ENCODE data around the gene TMEM114. TPM values are rescaled to one million over a fixed set of nuclear protein-coding genes. Genes with fewer than 3 reads are reported as not detected.

The TMEM114 gene
- total RNA-seq, 1 experiment from 2014 or later: not detected

DNA sequence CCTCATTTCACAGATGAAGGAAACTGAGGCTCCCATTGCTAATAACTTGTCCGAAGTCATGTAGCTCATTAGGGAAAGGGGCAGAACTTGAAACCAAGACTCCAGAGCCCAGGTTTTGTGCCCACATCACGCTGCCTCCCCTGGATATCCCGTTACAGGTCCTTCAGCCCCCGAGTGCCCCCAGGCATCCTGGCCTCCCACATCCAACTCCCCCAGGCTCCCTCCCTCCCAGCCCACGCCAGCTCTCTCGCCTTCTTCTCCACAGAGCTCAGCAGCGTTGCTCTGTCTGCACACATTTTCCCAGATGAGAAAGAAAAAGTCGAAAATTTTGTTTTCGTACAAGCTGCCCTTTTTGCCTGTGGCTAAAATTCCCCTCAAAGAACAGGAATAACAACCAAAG is 16.9 kb upstream of the TMEM114 start:
- H3K4me3 ChIP-seq (replicated peaks in 1 of 2; ENCODE audit: low read depth in 1 of 2, low read length in 2 of 2): no peak overlapping the region
- no TSS peak for BruUV-seq (replicated peaks)
- no peaks in the 10 kb centered on the region for H3K4me1 ChIP-seq (ENCODE audit: control insufficient read depth in 1 of 2, insufficient read depth in 2 of 2, low read length in 2 of 2)
- peaks cover 37% of the 10 kb centered on the region for H3K27me3 ChIP-seq (ENCODE audit: insufficient read depth, low read length)
- H3K79me2 ChIP-seq (ENCODE audit: insufficient read depth, low read length): no peaks in the 10 kb centered on the region
- ATAC-seq (no peak), DNase-seq (ENCODE audit: low read depth, low spot score) (no peak)
- no peak overlapping the region for H3K4me2 ChIP-seq (ENCODE audit: low read length)
- ChIA-PET CTCF (no interaction called here), RAD21 (ENCODE audit: low non-redundant PET in 1 of 2, low total read pairs in 2 of 2, uncharacterized antibody in 2 of 2, unreplicated experiment in 2 of 2) (no interaction called here), POLR2A (no interaction called here)
- H3K9ac ChIP-seq (ENCODE audit: low read length): no peak overlapping the region
- H4K20me1 ChIP-seq (ENCODE audit: insufficient read depth): no peaks in the 10 kb centered on the region
- H3K27ac ChIP-seq (ENCODE audit: low read depth, low read length): no peak overlapping the region
- H3K9me2 ChIP-seq (ENCODE audit: insufficient read depth): no peaks in the 10 kb centered on the region
- no peaks in the 10 kb centered on the region for H3K9me3 ChIP-seq (ENCODE audit: control insufficient read depth in 1 of 2, insufficient read depth in 1 of 2, low read depth in 1 of 2, low read length in 2 of 2)
- no peak overlapping the region for H2AFZ ChIP-seq (ENCODE audit: low read depth, low read length, poor library complexity, severe bottlenecking)
- H3K36me3 ChIP-seq (ENCODE audit: control insufficient read depth in 1 of 2, insufficient read depth in 2 of 2, low read length in 2 of 2): no peaks in the 10 kb centered on the region
- no peak for TF ChIP-seq EZH2phosphoT487 (IDR thresholded peaks at IDR 0.05; ENCODE audit: borderline replicate concordance)
- no peak for TF ChIP-seq EGR1 (IDR thresholded peaks at IDR 0.05; ENCODE audit: low read depth)
- TF ChIP-seq ZNF274 (IDR thresholded peaks at IDR 0.05; ENCODE audit: low read depth, low read length): no peak
- TF ChIP-seq SRF (IDR thresholded peaks at IDR 0.05; ENCODE audit: low read depth): no peak
- intact Hi-C loops (cut with micrococcal nuclease): no loop called here

DNA sequence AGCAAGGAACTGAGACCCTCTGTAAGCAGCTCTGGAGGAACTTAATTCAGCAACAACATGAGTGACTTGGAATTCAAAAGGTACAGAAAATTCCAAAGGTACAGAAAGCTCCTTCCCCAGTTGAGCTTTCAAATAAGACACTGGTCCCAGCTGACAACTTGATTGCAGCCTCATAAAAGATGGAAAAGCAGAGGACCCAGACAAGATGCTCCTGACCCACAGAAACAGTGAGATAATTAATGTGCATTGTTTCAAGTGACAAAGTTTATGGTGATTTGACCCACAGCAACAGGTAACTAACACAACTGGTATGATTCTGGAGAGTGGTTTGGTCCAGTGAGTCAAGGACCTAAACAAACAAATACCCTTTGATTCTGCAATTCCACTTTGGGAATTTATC is 15.2 kb upstream of the TMEM114 start:
- Histone ChIP-seq H4K20me1 (ENCODE audit: insufficient read depth) (no peaks in the 10 kb centered on the region), H2AFZ (ENCODE audit: low read depth, low read length, poor library complexity, severe bottlenecking) (no peak overlapping the region), H3K9me2 (ENCODE audit: insufficient read depth) (no peaks in the 10 kb centered on the region), H3K4me1 (ENCODE audit: control insufficient read depth in 1 of 2, insufficient read depth in 2 of 2, low read length in 2 of 2) (no peaks in the 10 kb centered on the region), H3K4me3 (replicated peaks in 1 of 2; ENCODE audit: low read depth in 1 of 2, low read length in 2 of 2) (no peak overlapping the region), H3K9me3 (ENCODE audit: control insufficient read depth in 1 of 2, insufficient read depth in 1 of 2, low read depth in 1 of 2, low read length in 2 of 2) (no peaks in the 10 kb centered on the region), H3K4me2 (ENCODE audit: low read length) (no peak overlapping the region), H3K79me2 (ENCODE audit: insufficient read depth, low read length) (no peaks in the 10 kb centered on the region), H3K9ac (ENCODE audit: low read length) (no peak overlapping the region), H3K27me3 (ENCODE audit: insufficient read depth, low read length) (peaks cover 30% of the 10 kb centered on the region), H3K36me3 (ENCODE audit: control insufficient read depth in 1 of 2, insufficient read depth in 2 of 2, low read length in 2 of 2) (no peaks in the 10 kb centered on the region), H3K27ac (ENCODE audit: low read depth, low read length) (no peak overlapping the region)
- BruUV-seq (replicated peaks): no TSS peak
- DNase-seq (ENCODE audit: low read depth, low spot score) (no peak), ATAC-seq (no peak)
- intact Hi-C loops (cut with micrococcal nuclease): no loop called here
- TF ChIP-seq REST (IDR thresholded peaks at IDR 0.05; ENCODE audit: low read depth): no peak
- TF ChIP-seq, protein P1, sequence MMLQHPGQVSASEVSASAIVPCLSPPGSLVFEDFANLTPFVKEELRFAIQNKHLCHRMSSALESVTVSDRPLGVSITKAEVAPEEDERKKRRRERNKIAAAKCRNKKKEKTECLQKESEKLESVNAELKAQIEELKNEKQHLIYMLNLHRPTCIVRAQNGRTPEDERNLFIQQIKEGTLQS (IDR thresholded peaks at IDR 0.05): no peak
- TF ChIP-seq SRF (IDR thresholded peaks at IDR 0.05; ENCODE audit: low read depth): no peak
- TF ChIP-seq YY1 (IDR thresholded peaks at IDR 0.05; ENCODE audit: extremely low read depth, insufficient replicate concordance, low read depth, low read length): no peak
- TF ChIP-seq CTCF (IDR thresholded peaks at IDR 0.05 in 2 of 3, conservative IDR thresholded peaks at IDR 0.05 in 1 of 3; ENCODE audit: borderline replicate concordance in 1 of 3, insufficient read depth in 1 of 3, low read depth in 2 of 3, low read length in 2 of 3): no peak
- no peak for TF ChIP-seq JUND (IDR thresholded peaks at IDR 0.05)
- TF ChIP-seq MAX (IDR thresholded peaks at IDR 0.05): no peak
- no peak for TF ChIP-seq RAD21 (IDR thresholded peaks at IDR 0.05; ENCODE audit: low read depth)
- TF ChIP-seq POLR2A (IDR thresholded peaks at IDR 0.05; ENCODE audit: borderline replicate concordance, extremely low read depth, insufficient read depth, insufficient read length): no peak
- POLR2A ChIA-PET: no interaction called here
- CTCF ChIA-PET: no interaction called here
- RAD21 ChIA-PET (ENCODE audit: low non-redundant PET in 1 of 2, low total read pairs in 2 of 2, uncharacterized antibody in 2 of 2, unreplicated experiment in 2 of 2): no interaction called here

Measured in HCT116 (cell line).